HG02798 (cell line): ENCODE data around the gene ATP11A.

Experiments used
- ATAC-seq: cut with Tn5 transposase; IDR thresholded peaks from one replicate; pipeline ENCODE4 v1.9.1; 2021; ENCODE audit warnings: mild to moderate bottlenecking; ENCODE audit not compliant: unreplicated experiment, poor library complexity

The ATP11A gene

DNA sequence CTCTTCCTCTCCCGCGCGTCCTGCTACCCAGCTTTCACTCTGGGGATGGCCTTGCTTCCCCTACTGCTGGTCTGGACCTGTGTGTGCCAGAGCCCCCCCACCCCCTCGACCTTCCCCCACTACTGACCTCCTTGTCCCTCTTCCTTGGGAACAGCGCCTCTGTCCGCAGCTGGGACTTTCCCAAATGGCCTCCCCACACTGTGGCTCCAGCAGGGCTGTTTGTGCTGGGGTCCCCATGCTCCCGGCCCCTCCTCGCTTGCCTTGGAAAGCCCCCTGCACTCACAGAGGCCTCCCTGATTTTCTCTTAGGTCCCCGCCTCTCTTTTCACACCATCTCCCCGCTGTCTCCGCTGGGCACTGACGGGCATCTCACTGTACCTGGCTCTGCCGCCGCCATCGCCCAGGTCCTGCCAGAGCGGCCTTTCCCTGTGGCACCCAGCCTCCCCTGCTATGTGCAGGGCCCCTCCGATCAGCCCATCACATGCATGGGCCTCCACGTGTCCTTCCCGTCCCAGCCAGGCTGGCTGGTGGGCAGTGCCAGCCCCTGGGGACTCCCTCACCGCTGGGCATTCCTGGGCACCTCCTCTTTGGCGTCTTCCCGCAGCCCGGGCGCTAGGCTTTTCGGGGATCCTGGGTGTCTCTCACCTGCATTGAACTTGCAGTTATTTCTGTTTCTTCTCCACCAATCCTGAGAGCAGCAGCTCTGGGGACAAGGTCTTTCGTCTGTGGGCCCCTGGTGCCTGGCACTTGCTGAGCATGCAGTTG, 118.7 kb downstream of the ATP11A start:
- no peak for ATAC-seq

- no peak for ATAC-seq
Observed at GRCh38 chr13:112809332-112810315, 119.8 kb downstream of the ATP11A start.

- ATAC-seq: no peak
Observed at GRCh38 chr13:112810608-112811007, 120.8 kb downstream of the ATP11A start.

- no peak for ATAC-seq
Observed at GRCh38 chr13:112812306-112813055, 122.6 kb downstream of the ATP11A start.

DNA sequence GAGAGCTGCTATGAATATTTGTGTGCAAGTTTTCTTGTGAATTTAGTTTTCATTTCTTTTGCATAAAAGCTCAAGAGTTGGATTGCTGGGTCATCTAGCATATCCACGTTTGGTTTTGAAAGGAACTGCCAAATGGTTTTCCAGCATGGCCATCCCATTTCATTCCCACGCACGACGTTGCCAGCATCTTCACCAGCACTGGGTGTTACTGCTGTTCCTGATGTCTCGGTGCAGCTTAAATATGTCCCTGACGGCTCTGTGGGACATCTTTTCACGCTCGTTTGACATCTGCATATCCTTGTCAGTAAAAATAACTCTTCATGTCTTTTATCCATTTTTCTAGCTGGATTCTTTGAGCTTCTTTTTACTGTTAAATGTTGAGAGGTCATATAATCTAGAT, 123.7 kb downstream of the ATP11A start:
- no peak for ATAC-seq

- no peak for ATAC-seq
Observed at GRCh38 chr13:112814905-112815585, 125.2 kb downstream of the ATP11A start.

GRCh38 chr13:112815871-112816270, 126.0 kb downstream of the ATP11A start:
- no peak for ATAC-seq

DNA sequence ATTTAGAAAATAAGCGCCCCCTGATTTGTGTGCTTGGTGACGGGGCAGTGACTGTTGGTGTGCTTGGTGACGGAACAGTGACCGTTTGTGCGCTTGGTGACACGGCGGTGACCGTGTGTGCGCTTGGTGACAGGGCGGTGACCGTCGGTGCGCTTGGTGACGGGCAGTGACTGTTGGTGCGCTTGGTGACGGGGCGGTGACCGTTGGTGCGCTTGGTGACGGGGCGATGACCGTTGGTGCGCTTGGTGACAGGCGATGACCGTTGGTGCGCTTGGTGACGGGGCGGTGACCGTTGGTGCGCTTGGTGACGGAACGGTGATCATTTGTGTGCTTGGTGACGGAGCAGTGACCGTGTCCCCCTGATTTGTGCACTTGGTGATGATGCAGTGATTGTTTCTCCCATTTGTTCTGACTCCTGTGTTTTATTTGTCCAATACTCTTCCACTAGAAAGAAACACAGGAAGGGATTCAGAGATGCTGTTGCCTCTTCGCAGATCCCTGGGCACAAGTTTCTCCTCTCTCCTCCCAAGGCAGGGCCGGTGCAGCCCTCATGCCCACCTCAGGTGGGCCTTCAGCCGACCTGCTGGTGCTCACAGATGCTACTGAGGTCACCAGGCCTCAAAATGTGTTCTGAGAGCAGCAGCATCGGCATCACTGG, 128.3 kb downstream of the ATP11A start:
- no peak for ATAC-seq

DNA sequence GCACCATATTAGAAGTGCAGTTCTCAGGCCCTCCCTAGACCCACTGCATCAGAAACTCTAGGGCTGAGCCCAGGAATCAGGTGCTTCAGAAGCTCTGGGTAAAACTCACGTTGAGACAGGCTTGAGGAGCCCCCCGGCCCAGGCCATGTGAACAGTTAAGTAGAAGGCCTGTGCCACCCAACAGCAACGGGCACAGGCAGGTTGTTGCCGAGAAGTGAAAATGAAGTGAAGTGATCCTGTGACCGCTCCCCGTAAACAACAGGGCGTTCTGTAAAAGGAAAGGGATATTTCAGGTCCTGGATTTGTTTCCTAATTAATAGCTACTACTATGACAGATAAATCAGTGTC, 128.8 kb downstream of the ATP11A start:
- ATAC-seq: no peak

- no peak for ATAC-seq
Observed at GRCh38 chr13:112819111-112819510, 129.3 kb downstream of the ATP11A start.

- ATAC-seq: no peak
Observed at GRCh38 chr13:112819816-112820215, 130.0 kb downstream of the ATP11A start.

GRCh38 chr13:112820318-112820717, 130.5 kb downstream of the ATP11A start:
- no peak for ATAC-seq

DNA sequence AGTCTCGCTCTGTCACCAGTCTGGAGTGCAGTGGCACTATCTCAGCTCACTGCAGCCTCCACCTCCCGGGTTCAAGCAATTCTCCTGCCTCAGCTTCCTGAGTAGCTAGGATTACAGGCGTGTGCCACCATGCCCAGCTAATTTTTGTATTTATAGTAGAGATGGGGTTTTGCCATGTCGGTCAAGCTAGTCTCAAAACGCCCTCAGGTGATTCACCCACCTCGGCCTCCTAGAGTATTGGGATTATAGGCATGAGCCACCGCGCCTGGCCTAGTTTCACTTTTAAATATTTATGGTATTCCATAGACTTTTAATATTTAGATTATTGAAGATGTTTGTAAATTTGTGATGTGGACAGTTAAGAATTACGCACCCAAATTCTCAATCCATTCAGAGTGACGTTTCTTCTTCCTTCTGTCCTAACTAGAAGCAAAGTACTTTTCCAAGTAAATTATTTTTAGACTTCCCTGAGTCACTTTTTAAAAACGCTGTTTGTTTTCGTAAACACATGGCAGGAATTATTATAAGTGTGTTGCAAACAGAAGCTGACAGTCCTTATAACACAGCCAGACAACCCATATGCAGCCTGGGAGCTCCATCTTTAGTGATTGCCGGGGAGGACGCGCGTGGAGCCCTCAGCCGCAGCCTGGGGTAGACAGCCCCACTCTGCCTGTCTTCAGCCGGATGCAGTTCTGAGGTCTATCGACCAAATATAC, 131.7 kb downstream of the ATP11A start:
- no peak for ATAC-seq

GRCh38 chr13:112822851-112823250, 133.0 kb downstream of the ATP11A start:
- no peak for ATAC-seq

- no peak for ATAC-seq
Observed at GRCh38 chr13:112824429-112824828, 134.6 kb downstream of the ATP11A start.

GRCh38 chr13:112825071-112825470, 135.2 kb downstream of the ATP11A start:
- ATAC-seq: no peak

DNA sequence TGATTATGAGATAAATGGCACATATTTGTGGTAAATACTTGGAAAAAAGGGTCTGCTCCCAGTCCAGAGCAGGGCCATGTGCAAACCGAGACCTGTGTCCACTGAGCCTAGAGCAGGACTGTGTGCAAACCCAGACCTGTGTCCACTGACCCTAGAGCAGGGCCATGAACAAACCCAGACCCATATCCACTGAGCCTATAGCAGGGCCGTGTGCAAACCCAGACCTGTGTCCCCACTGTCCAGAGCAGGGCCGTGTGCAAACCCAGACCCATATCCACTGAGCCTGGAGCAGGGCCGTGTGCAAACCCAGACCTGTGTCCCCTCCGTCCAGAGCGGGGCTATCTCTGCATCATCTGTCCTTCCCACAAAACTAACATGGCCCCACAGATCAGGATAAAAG, 136.0 kb downstream of the ATP11A start:
- no peak for ATAC-seq

- ATAC-seq: no peak
Observed at GRCh38 chr13:112826565-112826964, 136.7 kb downstream of the ATP11A start.

DNA sequence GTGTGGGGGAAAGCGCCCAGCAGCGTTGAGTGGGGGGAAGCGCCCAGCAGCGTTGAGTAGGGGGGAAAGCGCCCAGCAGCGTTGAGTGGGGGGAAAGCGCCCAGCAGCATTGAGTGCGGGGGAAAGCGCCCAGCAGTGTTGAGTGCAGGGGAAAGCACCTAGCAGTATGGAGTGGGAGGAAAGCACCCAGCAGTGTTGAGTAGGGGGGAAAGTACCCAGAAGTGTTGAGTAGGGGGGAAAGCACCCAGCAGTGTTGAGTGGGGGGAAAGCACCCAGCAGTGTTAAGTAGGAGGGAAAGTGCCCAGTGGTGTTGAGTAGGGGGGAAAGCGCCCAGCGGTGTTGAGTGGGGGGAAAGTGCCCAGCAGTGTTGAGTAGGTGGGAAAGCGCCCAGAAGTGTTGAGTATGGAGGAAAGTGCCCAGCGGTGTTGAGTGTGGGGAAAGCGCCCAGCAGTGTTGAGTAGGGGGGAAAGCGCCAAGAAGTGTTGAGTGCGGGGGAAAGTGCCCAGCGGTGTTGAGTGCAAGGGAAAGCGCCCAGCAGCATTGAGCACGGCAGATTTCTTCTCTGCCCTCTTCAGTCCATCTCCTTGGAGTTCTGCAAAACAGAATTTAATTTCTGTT, 138.4 kb downstream of the ATP11A start:
- no peak for ATAC-seq
